SKM-1 (cell line): ENCODE data around the gene CP.
"Not testable (repeated sequence)": the region's sequence is repeated elsewhere in the genome, so short reads cannot be mapped to it uniquely, and the experiment has no call there.

ENCODE experiments used
- DNase-seq: peaks from one replicate; lab custom pipeline; 2025; ENCODE audit not compliant: unreplicated experiment; lab: John Stamatoyannopoulos, UW

CP gene

DNA sequence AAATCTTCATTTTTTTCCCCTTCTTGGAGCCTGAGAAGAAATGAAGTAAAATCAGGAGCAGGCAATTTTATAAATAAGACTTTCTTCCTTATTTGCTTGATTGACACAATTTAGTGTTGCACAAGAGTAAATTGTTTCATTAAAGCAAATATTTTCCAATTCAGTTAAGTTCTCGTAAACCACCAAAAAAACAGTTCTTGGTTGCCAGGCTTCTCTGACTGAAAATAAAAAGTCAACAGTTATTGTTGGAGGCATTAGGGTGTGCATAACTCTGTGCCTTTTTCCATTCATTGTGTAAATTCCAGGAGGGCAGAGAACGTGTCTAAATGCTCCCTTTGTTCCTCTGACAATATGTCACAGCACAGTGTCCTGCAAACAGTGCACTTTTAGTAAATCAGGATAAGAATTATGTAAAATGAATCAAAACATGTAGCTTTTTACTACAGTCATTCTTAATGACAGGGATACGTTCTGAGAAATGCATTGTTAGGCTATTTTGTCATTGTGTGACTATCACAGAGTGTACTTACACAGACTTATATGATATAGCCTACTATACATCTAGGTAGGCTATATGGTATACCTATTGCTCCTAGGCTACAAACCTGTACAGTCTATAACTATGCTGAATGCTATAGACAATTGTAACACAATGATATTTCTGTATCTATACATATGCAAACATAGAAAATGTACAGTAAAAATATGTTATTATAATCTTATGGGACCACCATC is at the start of gene CP:
CP (minus strand) TSS at position 47 of the 735 bp plus-strand sequence; CDS start at position 10, 37 bp downstream.
- no peak for DNase-seq

DNA sequence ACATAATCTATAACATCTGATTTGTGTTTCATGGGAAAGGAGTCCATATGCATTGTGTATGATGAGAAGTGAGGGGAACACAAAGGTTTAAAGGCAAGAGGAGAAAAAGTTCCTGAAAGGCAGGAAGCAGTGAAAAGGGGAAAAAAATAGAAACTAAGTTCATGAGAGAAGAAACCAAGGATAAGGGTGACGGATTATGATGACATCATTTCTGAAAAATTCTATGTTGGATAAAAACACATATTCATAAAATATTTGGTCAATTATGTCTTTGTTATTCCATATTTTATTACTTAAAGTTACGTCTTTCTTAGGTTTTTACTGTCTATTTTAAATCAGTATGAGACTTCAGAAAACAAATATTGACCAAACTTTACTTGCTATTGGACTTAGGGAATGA is 48.6 kb upstream of the CP start:
- DNase-seq, result no peak

DNA sequence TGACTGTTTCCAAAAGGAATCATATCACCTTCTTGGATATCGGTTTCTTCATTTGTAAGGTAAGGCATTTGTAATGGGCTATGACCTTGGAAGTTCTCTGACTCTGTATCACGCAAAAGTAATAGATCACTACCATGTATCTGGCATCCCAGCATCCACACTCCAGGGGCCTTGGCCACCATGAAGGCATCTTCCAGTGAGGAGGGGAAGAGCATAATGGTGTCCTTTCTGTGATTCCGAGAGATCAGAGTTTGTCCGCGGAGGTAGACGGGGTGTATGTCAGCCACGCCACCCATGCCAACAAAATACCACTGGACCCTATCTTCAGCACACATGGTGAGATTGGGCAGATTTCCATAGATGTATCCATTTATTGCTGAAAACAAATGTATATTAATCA is 48.1 kb upstream of the CP start:
- no peak for DNase-seq

DNA sequence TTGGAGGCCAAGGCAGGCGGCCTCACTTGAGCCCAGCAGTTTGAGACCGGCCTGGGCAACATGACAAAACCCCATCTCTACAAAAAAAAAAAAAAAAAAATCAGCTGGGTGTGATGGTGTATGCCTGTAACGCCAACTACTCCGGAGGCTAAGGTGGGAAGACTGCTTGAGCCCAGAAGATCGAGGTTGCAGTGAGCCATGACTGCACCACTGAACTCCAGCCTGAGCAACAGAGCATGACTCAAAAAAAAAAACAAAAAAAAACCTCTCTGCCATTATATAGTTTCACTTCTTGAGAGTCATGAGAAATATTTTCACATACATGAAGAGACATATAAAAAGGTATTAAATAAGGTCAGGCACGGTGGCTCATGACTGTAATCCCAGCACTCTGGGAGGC is 45.9 kb upstream of the CP start:
- no peak for DNase-seq

DNA sequence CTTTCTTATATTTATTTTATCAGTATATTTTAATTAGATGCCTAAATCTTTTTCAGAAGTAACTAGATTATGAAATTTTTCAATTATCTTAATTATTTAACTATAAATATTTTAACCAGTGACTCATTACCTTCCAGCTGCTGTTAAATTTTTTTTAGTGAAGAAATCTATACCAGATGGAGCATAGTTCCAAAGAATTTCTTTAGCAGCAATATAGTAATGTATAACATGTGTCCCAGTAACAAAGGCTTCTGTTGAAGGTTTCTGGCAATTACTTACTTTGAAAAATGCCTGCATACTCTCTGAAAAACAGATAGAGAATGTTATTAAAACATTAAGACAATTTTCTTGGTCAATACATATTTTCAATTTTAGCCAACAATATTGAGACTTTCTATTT is 45.1 kb upstream of the CP start:
- no peak for DNase-seq

DNA sequence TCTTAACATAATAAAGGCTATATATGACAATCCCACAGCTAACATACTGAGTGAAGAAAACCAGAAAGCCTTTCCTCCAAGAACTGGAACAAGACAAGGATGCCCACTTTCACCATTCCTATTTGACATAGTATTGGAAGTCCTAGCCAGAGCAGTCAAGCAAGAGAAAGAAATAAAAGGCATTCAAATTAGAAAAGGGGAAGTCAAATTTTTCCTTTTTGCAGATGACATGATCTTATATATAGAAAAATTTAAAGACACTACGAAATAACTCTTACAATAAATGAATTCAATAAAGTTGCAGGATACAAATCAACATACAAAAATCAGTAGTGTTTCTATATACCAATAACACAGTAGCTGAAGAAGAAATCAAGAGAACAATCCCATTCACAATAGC is 42.2 kb upstream of the CP start:
- no peak for DNase-seq

DNA sequence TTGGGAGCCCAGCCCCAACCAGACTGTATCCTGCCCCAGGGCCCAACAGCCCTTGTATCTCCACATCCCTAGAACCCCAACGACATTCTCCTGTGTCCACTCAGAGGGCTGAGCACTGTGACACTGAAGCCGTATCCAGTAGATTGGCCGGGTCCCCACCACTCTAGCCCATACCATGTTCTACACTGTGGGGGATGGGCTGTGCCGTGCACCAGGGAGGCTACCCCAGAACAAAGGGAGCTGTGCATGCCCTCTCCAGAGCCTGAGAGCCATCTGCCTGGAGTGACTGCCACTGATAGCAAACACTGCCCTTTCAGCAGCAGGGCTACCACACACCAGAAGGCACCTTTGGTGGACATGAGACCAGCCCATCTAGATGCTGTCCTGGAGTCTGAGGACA is 37.1 kb upstream of the CP start:
- no peak for DNase-seq

DNA sequence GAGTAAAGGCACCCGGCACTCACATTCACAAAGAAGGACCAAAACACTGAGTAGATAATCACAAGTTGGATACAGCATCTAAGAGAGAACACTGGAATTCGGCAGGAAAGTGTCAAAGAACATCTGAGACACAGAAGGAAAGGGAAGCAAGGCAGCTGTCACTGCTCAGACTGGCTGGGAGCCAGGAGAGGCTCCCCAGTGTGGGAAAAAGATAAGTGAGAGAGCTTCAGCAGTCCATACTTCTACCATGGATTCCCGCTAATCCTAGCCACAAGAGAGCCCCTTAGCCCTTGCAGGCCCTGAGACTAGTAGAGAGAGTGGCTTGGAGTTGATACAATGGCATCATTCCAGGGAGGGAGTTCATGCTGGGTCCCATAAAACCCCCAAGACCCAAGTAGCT is 36.7 kb upstream of the CP start:
- no peak for DNase-seq

DNA sequence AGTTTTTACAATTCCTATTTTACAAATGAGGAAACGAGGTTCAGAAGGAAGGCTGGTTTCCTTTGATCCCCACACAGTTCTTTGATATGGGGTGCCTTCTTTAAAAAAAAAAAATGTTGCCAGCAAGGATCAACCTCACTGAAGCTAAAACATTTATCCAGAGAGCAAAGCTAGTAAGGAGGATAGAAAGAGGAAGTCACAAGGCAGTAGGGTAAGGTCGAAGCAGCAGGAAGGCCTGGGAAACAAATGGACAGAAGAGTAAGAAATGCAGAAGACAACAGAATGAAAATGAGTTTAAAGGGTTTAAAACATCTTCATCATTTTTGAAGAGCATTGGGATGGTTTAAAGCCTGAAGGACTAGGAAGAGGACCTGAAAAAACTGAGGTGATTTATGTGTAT is 30.6 kb upstream of the CP start:
- peak; percentile 27 for DNase-seq

DNA sequence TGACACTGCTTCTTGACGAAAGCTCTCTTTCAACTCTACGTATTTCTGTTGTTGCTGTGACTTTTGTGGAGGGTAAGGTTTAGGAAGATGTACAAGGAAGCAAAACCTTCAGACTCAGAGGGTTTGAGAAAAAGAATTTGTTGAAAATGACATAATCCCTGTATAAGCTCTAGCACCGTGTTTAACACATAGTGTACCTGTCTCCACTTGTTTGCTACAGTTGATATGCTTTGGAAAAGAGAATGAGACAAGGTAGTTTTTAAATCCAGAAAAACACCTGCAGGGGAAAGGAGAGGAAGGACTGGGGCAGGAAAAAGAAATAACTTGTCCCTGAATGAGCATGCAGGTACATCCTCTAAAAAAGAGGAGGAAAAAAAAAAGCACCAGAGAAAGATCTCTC is 29.6 kb upstream of the CP start:
- no peak for DNase-seq

DNA sequence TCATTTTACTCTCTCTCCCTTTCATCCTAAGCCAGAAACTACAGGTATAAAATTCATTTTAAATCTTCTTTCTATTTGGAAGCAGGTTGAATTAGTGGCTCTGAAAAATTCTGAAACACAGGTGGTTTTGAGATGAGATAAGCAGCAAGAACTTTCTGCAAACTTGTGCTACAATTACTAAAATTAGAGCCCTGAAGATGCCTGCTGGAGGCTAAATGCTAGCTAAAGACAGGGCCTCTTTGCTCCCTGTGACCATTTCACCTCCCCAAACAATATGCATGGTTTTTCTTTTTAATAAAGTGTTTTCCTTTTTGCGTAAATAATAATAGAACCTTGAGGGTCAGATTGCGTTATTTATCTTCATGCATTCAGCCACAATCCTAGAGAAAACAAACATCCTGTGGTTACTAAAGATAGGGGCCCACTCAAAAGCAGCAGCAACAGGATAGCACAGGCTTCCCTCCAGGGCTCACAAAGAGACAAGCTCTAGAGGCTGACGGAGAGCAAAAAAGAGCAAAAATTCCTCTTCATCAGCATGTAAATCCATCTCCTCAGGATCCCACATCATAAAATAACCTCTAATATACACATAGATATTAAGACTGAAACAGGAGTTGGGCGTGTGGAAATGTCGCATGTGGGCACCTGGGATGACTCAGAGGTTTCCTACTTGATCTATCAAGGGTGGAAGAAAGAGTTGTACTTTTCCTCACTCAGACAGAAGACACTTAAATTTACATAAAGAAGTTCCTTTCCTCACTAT is 26.5 kb upstream of the CP start:
- DNase-seq, result no peak

DNA sequence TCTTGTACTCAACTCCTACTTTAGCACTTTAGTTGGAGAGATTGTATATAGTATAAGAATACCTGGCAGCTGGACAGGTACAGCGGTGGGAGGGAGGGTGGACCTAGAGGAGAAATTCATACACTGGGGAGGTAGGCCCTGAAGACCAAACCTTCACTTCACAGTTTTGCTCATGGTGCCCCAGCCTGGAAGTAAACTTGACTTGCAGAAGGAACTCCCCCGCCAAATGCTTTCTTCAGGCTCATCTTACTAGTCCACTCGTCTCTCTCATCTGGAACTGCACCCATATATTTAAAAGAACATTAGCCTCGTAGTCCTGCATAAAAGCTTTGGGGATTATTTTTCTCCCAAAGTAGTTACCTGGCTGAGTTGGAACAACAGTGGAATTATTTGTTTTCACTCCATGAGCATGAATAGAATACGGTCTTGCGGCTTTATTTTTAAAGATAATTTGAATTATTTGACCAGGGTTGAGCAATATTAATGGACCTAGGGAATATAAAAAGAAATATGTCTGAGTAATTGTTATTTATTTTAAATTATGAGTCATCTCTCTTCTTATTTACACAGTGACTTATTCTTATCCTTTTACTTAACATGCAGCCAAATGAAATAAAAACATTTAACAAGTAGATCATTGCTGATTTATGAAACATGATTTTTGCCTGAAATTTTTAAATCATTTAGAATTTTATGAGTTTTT is 25.5 kb upstream of the CP start:
- DNase-seq, result no peak

DNA sequence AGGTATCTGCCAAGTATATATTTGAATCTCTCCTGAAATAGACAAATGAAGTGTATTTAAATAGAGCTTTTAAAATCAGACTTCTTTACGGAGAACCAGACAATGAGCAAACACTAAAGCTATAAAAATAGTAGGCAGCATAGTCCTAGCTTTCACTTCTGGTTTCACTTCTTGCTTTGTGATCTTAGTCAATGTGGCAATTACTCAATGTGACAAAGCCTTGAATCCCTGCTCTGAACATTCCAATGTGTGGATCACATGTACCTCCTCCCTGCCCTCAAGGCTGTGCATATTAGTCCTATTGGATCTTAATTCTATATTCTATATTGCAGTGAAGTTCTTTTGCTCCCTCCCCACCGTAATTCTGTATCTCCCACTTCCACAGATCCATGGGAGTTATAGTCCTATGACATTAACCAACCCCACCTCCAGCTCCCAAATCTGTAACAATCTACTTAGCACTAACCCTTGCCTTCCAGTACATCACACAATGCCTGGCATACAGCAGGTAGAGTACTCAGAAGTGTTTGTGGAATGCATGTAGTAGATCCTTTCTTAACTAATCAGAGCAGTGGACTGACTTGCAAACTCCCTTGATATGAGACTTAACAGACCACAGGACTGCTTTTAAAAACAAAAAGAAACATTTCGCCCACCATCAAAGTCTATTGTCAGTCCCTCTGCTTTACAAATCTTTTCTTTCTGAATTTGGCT is 24.3 kb upstream of the CP start:
- no peak for DNase-seq

DNA sequence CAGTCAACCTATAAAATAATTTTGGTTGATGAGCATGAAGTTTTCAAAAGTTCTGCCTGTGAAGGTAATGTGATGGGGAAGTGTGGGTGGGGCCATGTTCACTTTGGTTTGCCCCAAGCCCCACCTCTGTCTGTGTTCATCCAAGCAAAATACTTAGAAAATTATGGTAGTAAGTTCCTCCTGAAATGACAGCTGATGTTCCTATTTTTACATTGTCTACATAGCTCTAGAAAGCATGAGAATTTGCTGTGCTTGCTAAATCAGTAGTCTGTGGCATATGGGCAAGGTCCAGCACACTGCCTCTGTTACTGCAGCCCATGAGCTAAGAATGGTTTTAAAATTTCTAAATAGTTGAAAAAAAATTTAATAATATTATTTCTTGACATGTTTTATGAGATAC is 21.9 kb upstream of the CP start:
- peak; percentile 10 for DNase-seq

DNA sequence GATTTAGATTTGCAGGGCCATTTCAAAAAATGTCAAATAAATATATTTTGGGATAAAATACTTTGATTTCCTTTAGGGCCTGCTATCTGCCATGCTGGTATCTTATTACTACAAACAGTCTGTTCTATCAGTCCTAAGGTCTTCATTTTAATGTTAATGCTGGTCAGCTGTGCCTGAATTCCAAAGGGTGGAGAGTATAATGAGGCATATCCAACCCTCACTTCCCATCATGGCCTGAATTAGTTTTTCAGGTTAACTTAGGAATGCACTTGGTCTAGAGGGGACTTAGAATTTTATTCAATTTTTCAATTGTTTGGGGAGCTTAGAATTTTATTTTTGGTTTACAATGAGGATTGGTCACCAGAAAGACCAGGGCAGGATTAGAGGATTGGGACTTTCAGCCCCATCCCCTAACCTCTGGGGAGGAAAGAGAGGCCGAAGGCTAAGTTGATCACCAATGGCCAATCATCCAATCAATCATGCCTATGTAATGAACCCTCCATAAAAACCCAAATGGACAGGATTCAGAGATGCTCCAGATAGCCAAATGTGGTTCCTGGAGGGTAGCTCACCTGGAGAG is 17.8 kb upstream of the CP start:
- DNase-seq, result no peak

DNA sequence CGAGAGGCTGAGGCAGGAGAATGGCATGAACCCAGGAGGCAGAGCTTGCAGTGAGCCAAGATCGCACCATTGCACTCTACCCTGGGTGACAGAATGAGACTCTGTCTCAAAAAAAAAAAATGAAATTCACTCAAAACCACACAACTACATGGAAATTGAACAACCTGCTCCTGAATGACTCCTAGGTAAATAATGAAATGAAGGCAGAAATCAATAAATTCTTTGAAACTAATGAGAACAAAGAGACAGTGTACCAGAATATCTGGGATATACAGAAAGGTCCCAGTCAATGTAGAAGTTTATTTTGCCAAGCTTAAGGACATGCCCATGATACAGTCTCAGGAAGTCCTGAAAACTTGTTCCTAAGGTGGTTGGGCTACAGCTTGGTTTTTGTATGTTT is 16.6 kb upstream of the CP start:
- DNase-seq, result not testable (repeated sequence)

DNA sequence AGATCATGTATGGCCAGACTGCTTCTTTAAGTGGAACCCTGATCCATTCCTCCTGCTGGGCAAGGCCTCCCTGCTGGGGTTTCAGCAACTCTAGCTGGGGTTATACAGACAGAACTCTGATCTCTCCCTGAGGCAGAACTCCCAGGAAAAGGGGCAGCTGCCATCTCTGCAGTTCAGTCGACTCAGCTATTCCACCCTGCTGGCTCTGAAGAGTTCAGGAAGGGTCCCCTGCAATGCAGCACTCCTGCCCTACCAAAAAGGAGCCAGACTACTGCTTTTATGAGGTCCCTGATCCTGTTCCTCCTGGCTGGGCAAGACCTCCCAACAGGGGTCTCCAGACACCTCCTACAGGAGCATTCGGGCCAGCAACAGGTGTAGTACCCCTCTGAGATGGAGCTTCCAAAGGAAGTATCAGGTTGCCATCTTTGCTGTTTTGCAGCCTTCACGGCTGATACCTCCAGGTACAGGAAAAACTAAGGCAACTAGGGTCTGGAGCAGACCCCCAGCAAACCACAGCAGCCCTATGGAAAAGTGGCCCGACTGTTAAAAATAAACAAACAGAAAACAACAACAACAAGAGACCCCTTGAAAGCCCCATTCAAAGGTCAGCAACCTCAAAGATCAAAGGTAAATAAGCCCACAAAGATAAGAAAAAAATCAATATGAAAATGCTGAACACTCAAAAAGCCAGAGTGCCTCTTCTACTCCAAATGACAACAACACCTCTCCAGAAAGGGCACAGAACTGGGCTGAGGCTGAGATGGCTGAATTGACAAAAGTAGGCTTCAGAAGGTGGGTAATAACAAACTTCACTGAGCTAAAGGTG is 14.2 kb upstream of the CP start:
- DNase-seq, result no peak

DNA sequence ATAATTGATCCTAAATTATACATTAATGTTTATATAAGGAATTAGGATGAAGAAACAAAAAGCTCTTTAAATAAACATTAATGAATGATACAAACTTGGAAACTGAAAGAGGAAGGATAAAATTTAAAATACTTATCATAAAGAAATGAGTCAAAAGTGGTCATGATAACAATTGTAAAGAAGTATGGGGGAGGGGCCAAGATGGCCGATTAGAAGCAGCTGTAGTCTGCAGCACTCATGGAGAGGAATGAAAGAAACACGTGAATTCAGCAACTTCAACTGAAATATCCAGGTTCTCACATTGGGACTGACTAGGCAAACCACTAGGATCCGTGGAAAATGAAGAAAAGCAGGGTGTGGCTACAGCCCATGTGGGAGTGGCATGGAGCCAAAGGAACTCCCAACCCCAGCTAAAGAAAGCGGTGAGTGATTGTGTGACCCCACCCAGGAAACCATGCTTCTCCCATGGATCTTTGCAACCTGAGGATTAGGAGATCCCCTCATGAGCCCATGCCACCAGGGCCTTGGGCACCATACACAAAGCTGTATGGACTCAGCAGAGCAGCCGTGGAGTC is 13.1 kb upstream of the CP start:
- DNase-seq, result no peak

DNA sequence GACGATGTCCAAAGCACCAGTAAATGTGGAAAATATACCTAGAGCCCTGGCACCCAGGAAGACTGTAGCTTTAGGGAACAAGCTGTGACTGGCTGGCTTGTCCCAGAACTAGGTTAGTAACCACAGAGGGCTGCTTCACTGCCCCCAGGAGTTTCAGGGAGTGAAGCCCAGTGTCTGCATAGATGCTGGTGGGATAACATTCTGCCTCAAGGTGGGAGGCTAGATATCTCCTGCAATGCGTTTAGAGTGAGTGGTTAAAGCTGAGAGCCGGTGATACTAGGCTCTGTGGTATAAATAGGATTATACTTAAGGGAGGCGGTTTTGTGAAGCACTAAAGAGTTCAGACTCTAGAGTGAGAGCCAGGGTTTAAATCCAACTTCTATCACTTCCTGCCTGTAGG is 11.7 kb upstream of the CP start:
- DNase-seq, result no peak

DNA sequence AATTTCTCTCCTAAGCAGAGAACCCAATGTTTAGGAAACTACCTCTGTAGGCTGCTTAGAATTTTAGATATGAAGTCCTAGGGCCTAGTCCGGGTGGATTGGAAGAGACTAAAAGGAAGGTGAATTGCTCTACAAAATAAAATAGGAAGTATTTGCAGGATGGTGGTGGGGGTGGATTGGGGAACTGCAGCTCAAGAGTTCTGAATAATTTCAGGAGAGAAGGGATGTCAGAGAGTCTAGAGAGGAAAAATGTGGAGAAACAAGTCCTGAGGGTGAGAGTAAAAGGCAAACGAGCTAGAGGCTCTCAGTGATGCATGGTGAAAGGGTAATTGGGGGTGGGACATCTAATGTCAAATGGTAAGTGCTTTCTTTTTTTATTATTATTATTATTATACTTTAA is 10.2 kb upstream of the CP start:
- DNase-seq, result no peak
